ENCODE measurements around the gene NBPF1.
"Not testable (repeated sequence)": the region's sequence is repeated elsewhere in the genome, so short reads cannot be mapped to it uniquely, and the experiment has no call there.

DNA sequence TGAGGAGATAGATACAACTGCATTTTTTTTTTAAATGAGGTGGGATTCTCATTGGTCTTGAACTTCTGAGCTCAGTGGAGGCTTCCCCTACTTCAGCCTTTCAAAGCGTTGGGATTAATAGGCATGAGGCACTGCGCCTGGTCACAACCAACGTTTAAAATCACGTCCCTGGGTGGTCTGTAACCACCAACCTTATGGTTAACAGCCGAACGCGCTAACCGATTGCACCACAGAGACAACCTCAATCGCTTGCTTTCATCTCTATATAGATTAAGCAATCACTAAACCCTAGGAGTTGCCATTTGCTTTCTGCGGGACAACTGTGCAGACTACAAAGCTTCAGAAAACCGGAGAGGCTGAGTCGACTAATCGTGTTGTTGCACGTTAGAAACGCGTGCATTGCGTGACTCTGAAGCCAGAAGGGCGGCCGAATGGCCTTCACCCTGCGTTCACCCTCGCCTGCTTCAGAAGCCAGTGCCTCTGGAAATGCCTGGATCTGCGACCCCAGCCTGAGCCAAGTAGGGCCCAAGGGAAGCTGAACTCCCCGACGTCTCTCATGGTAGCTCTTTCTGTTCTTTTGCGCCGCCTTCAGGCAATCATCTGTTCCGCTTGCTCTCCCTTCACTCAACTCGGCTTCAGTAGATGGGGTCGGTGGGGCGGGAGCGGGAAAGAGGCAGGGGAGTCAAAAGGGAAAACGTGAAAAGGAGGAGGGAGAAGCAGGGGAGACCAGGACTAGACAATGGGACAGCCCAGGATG is 81.0 kb downstream of the NBPF1 start:
- TF ChIP-seq, protein P1, sequence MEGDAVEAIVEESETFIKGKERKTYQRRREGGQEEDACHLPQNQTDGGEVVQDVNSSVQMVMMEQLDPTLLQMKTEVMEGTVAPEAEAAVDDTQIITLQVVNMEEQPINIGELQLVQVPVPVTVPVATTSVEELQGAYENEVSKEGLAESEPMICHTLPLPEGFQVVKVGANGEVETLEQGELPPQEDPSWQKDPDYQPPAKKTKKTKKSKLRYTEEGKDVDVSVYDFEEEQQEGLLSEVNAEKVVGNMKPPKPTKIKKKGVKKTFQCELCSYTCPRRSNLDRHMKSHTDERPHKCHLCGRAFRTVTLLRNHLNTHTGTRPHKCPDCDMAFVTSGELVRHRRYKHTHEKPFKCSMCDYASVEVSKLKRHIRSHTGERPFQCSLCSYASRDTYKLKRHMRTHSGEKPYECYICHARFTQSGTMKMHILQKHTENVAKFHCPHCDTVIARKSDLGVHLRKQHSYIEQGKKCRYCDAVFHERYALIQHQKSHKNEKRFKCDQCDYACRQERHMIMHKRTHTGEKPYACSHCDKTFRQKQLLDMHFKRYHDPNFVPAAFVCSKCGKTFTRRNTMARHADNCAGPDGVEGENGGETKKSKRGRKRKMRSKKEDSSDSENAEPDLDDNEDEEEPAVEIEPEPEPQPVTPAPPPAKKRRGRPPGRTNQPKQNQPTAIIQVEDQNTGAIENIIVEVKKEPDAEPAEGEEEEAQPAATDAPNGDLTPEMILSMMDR (IDR thresholded peaks at IDR 0.05 in 8 of 11, conservative IDR thresholded peaks at IDR 0.05 in 3 of 11) = not testable (repeated sequence)
- not testable (repeated sequence) for TF ChIP-seq POLR2A, POLR2AphosphoS5 (IDR thresholded peaks at IDR 0.05)

Measured in spleen (tissue), 7 donors.